ENCODE measurements around the gene HECW1. TPM values are rescaled to one million over a fixed set of nuclear protein-coding genes. Genes with fewer than 3 reads are reported as not detected.

The HECW1 gene
- total and polyA plus RNA-seq, 2 experiments from 2014 or later, result 2.0 to 4.8 TPM

GRCh38 chr7:43475983-43476382 lies 363.5 kb downstream of the HECW1 start:
- Histone ChIP-seq H3K9me2 (ENCODE audit: insufficient read depth) (0 out of 2 replicates have a peak, but pooled peaks cover 3% of the 10 kb centered on the region), H3K27me3 (replicated peaks; ENCODE audit: insufficient read depth) (no peaks in the 10 kb centered on the region), H3K4me2 (ENCODE audit: unreplicated experiment) (no peak overlapping the region), H3K9ac (no peak overlapping the region), H3F3A (ENCODE audit: insufficient read depth) (no peaks in the 10 kb centered on the region), H2AFZ (no peak overlapping the region), H3K4me1 (ENCODE audit: insufficient read depth) (no peaks in the 10 kb centered on the region), H3K79me2 (ENCODE audit: insufficient read depth) (no peaks in the 10 kb centered on the region), H3K4me3 (no peak overlapping the region), H3K27ac (no peak overlapping the region), H3K9me3 (ENCODE audit: low read depth) (no peaks in the 10 kb centered on the region), H3K36me3 (ENCODE audit: low read depth) (no peaks in the 10 kb centered on the region), H4K20me1 (ENCODE audit: insufficient read depth) (no peaks in the 10 kb centered on the region)
- TF ChIP-seq EZH2 (IDR thresholded peaks at IDR 0.05; ENCODE audit: insufficient read depth, poor library complexity, severe bottlenecking) (no peak), EZH2phosphoT487 (IDR thresholded peaks at IDR 0.05; ENCODE audit: insufficient read depth, low read depth) (no peak)
- in situ Hi-C loops (cut with MboI), result no loop called here
- 94 to 97% methylated on average over 1 of the region's 1 CpG for WGBS, 2 experiments (ENCODE audit: low coverage in 1 of 2, low lambda C conversion rate in 2 of 2, missing lambda C conversion rate in 2 of 2)
- no peak for DNase-seq

- in situ Hi-C loops (cut with MboI), result no loop called here
- Histone ChIP-seq H3F3A (ENCODE audit: insufficient read depth) (peaks cover 1% of the 10 kb centered on the region; the same call in 1 of the 2 replicates), H4K20me1 (ENCODE audit: insufficient read depth) (no peaks in the 10 kb centered on the region), H2AFZ (no peak overlapping the region), H3K4me1 (ENCODE audit: insufficient read depth) (peaks cover 1% of the 10 kb centered on the region), H3K4me3 (no peak overlapping the region), H3K27me3 (replicated peaks; ENCODE audit: insufficient read depth) (no peaks in the 10 kb centered on the region), H3K9ac (no peak overlapping the region), H3K4me2 (ENCODE audit: unreplicated experiment) (no peak overlapping the region), H3K9me3 (ENCODE audit: low read depth) (no peaks in the 10 kb centered on the region), H3K27ac (no peak overlapping the region), H3K9me2 (ENCODE audit: insufficient read depth) (0 out of 2 replicates have a peak, but pooled peaks cover 3% of the 10 kb centered on the region), H3K36me3 (ENCODE audit: low read depth) (no peaks in the 10 kb centered on the region), H3K79me2 (ENCODE audit: insufficient read depth) (no peaks in the 10 kb centered on the region)
- 94 to 100% methylated on average over 2 of the region's 2 CpGs for WGBS, 2 experiments (ENCODE audit: low coverage in 1 of 2, low lambda C conversion rate in 2 of 2, missing lambda C conversion rate in 2 of 2)
- no peak for TF ChIP-seq EZH2 (IDR thresholded peaks at IDR 0.05; ENCODE audit: insufficient read depth, poor library complexity, severe bottlenecking)
- TF ChIP-seq EZH2phosphoT487 (IDR thresholded peaks at IDR 0.05; ENCODE audit: insufficient read depth, low read depth), result no peak
- no peak for DNase-seq
Measured at GRCh38 chr7:43476896-43477295, 364.4 kb downstream of the HECW1 start.

GRCh38 chr7:43479042-43479441 lies 366.6 kb downstream of the HECW1 start:
- H3K9ac ChIP-seq, result no peak overlapping the region
- 92 to 96% methylated on average over 6 of the region's 6 CpGs for WGBS, 2 experiments (ENCODE audit: low coverage in 1 of 2, low lambda C conversion rate in 2 of 2, missing lambda C conversion rate in 2 of 2)
- H3K27me3 ChIP-seq (replicated peaks; ENCODE audit: insufficient read depth), result no peaks in the 10 kb centered on the region
- peaks cover 14% of the 10 kb centered on the region for H3F3A ChIP-seq (ENCODE audit: insufficient read depth)
- no peak for DNase-seq
- no peak overlapping the region for H3K4me3 ChIP-seq
- H3K79me2 ChIP-seq (ENCODE audit: insufficient read depth), result no peaks in the 10 kb centered on the region
- H3K4me1 ChIP-seq (ENCODE audit: insufficient read depth), result peaks cover 12% of the 10 kb centered on the region
- H2AFZ ChIP-seq, result no peak overlapping the region
- in situ Hi-C loops (cut with MboI), result no loop called here
- TF ChIP-seq EZH2phosphoT487 (IDR thresholded peaks at IDR 0.05; ENCODE audit: insufficient read depth, low read depth), result no peak
- TF ChIP-seq EZH2 (IDR thresholded peaks at IDR 0.05; ENCODE audit: insufficient read depth, poor library complexity, severe bottlenecking), result no peak
- H3K9me2 ChIP-seq (ENCODE audit: insufficient read depth), result no peaks in the 10 kb centered on the region
- H3K36me3 ChIP-seq (ENCODE audit: low read depth), result no peaks in the 10 kb centered on the region
- no peaks in the 10 kb centered on the region for H3K9me3 ChIP-seq (ENCODE audit: low read depth)
- no peak overlapping the region for H3K4me2 ChIP-seq (ENCODE audit: unreplicated experiment)
- H3K27ac ChIP-seq, result no peak overlapping the region
- no peaks in the 10 kb centered on the region for H4K20me1 ChIP-seq (ENCODE audit: insufficient read depth)

GRCh38 chr7:43479543-43479942 lies 367.1 kb downstream of the HECW1 start:
- no peak overlapping the region for H2AFZ ChIP-seq
- TF ChIP-seq EZH2 (IDR thresholded peaks at IDR 0.05; ENCODE audit: insufficient read depth, poor library complexity, severe bottlenecking) (no peak), EZH2phosphoT487 (IDR thresholded peaks at IDR 0.05; ENCODE audit: insufficient read depth, low read depth) (no peak)
- no peak for DNase-seq
- H3K9me2 ChIP-seq (ENCODE audit: insufficient read depth), result no peaks in the 10 kb centered on the region
- H3K27ac ChIP-seq, result no peak overlapping the region
- no peaks in the 10 kb centered on the region for H3K79me2 ChIP-seq (ENCODE audit: insufficient read depth)
- peaks cover 12% of the 10 kb centered on the region for H3K4me1 ChIP-seq (ENCODE audit: insufficient read depth)
- H3K4me2 ChIP-seq (ENCODE audit: unreplicated experiment), result no peak overlapping the region
- H3K9me3 ChIP-seq (ENCODE audit: low read depth), result no peaks in the 10 kb centered on the region
- no peak overlapping the region for H3K4me3 ChIP-seq
- no peaks in the 10 kb centered on the region for H4K20me1 ChIP-seq (ENCODE audit: insufficient read depth)
- no peak overlapping the region for H3K9ac ChIP-seq
- H3K36me3 ChIP-seq (ENCODE audit: low read depth), result no peaks in the 10 kb centered on the region
- in situ Hi-C loops (cut with MboI), result no loop called here
- 96 to 98% methylated on average over 14 of the region's 14 CpGs for WGBS, 2 experiments (ENCODE audit: low coverage in 1 of 2, low lambda C conversion rate in 2 of 2, missing lambda C conversion rate in 2 of 2)
- no peaks in the 10 kb centered on the region for H3K27me3 ChIP-seq (replicated peaks; ENCODE audit: insufficient read depth)
- H3F3A ChIP-seq (ENCODE audit: insufficient read depth), result peaks cover 14% of the 10 kb centered on the region

GRCh38 chr7:43480581-43480980 lies 368.1 kb downstream of the HECW1 start:
- no peak overlapping the region for H3K4me3 ChIP-seq
- TF ChIP-seq EZH2phosphoT487 (IDR thresholded peaks at IDR 0.05; ENCODE audit: insufficient read depth, low read depth), result no peak
- TF ChIP-seq EZH2 (IDR thresholded peaks at IDR 0.05; ENCODE audit: insufficient read depth, poor library complexity, severe bottlenecking), result no peak
- H2AFZ ChIP-seq, result no peak overlapping the region
- H3K9me2 ChIP-seq (ENCODE audit: insufficient read depth), result no peaks in the 10 kb centered on the region
- no peak overlapping the region for H3K27ac ChIP-seq
- no peak overlapping the region for H3K4me2 ChIP-seq (ENCODE audit: unreplicated experiment)
- H4K20me1 ChIP-seq (ENCODE audit: insufficient read depth), result no peaks in the 10 kb centered on the region
- no peaks in the 10 kb centered on the region for H3K79me2 ChIP-seq (ENCODE audit: insufficient read depth)
- peaks cover 12% of the 10 kb centered on the region for H3K4me1 ChIP-seq (ENCODE audit: insufficient read depth)
- H3F3A ChIP-seq (ENCODE audit: insufficient read depth), result peaks cover 14% of the 10 kb centered on the region
- H3K36me3 ChIP-seq (ENCODE audit: low read depth), result no peaks in the 10 kb centered on the region
- in situ Hi-C loops (cut with MboI), result no loop called here
- 84 to 93% methylated on average over 4 of the region's 4 CpGs for WGBS, 2 experiments (ENCODE audit: low coverage in 1 of 2, low lambda C conversion rate in 2 of 2, missing lambda C conversion rate in 2 of 2)
- no peaks in the 10 kb centered on the region for H3K9me3 ChIP-seq (ENCODE audit: low read depth)
- H3K9ac ChIP-seq, result no peak overlapping the region
- no peak for DNase-seq
- H3K27me3 ChIP-seq (replicated peaks; ENCODE audit: insufficient read depth), result no peaks in the 10 kb centered on the region
